Ramos (cell line): Measurements from ENCODE around the gene LCN12.

Source experiments
- in situ Hi-C: fragments of 300-500 bp; cut with MboI; formaldehyde crosslinking; loops from one replicate; pipeline ENCODE4 v1.14.3; 2022; ENCODE audit warnings: low sequenced_read_pairs; ENCODE audit not compliant: unreplicated experiment

LCN12 gene

DNA sequence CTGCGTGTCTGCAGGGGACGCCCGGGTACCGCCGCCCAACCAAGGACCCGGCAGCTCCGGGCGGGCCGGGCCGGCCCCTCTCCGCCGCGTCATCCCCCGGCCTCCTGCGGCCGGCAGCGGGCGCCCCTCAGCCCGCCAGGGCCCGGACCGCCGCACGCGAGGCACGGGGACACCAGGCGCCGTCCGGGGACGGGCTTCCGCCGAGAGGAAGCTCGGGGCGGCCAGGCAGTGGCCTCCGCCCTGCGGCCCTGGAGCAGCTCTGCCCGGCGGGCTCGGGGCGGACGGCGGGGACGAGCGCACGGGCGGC is 7.9 kb upstream of the LCN12 start:
- in situ Hi-C loops, result no loop called here

DNA sequence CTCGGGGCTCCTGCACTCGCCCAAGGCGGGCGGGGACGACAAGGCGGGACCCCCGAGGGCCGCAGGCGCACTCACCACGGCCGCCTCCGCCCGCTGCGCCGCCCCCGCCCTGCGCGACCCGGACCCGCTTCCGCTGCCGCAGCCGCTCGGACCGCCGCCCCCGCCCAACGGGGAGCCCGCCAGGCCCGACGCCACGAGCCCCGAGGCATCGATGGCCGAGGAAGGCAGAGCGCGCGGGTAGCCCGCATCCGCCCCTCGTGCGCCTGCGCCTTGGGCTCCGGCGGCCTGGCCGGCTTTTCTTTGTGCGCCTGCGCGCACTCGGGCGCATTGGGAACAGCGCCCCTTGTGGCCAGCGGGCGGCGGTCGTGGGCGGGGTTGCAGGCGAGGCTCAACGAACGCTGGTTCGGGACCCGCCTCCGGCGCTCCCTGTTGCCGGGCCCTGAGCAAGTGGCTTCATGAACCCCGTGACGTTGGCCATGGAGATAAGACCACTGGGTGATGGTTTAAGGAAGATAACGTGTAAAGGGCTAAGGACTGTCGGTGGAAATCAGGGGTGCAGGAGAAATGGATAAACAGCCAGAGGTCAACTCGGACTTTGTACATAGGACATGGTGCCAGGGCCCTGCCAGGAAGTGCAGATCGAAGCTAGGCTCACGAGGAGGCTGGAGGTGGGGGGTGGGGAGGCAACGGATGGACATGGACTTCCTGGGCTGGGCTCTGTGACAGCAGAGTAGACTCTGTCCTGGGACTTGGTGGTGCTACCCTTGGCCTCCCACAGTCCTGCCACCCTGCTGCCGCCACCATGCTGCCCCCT is 7.3 kb upstream of the LCN12 start, which contains the start of the genes C8G and FBXW5:
Gene C8G, plus strand, starts transcription at position 725 of the 814 bp plus-strand sequence. Its CDS starts 78 bp downstream, at position 803.
Gene FBXW5, minus strand, starts transcription at position 220 of the 814 bp plus-strand sequence. CDS start 655 bp downstream, outside the sequence.
- in situ Hi-C loops, result no loop called here

DNA sequence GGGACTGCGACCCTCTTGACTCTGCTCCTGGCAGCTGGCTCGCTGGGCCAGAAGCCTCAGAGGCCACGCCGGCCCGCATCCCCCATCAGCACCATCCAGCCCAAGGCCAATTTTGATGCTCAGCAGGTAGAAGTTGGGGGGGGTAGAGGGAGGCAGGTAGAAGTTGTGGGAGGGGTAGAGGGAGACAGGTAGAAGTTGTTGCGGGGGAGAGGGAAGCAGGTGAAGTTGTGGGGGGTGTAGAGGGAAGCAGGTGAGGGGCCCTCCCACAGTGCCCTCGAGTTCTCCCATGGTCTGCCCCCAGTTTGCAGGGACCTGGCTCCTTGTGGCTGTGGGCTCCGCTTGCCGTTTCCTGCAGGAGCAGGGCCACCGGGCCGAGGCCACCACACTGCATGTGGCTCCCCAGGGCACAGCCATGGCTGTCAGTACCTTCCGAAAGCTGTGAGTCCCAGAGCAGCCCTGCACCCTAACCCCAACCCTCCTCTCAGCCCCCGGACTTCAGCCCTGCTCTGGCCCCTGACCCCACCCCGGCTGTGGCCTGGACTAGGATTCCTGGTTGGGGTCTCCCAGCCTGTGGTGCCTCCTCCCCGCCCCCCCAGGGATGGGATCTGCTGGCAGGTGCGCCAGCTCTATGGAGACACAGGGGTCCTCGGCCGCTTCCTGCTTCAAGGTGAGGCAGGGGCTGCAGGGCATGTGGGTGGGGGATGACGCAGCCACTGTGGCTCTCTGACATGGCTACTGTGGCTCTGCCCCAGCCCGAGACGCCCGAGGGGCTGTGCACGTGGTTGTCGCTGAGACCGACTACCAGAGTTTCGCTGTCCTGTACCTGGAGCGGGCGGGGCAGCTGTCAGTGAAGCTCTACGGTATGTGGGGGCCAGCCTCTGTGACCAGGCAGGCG is 6.5 kb upstream of the LCN12 start:
- in situ Hi-C loops, result no loop called here

DNA sequence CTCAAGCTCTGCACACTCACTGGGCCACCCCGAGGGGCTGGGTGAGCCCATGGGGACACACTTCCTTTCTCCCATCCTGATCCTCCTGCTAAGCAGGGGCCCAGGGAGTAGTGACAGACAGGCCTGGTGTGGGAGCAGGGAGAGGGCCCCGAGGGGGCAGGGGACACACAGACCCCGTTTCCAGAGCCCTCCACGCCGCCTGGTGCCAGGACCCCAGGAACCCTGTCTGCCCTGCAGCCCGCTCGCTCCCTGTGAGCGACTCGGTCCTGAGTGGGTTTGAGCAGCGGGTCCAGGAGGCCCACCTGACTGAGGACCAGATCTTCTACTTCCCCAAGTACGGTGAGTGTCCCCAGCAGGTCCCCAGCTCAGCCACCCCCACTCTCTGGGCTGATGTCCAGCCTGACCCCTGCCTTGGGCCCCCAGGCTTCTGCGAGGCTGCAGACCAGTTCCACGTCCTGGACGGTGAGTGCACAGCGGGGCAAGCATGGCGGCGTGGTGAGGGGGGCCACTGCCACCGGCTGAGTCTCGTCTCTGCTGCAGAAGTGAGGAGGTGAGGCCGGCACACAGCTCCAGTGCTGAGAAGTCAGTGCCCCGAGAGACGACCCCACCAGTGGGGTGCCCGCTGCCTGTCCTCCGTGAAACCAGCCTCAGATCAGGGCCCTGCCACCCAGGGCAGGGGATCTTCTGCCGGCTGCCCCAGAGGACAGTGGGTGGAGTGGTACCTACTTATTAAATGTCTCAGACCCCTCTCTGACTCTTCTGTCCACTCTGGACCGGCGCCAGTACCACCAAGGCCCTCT is 5.6 kb upstream of the LCN12 start:
- in situ Hi-C loops, result no loop called here

DNA sequence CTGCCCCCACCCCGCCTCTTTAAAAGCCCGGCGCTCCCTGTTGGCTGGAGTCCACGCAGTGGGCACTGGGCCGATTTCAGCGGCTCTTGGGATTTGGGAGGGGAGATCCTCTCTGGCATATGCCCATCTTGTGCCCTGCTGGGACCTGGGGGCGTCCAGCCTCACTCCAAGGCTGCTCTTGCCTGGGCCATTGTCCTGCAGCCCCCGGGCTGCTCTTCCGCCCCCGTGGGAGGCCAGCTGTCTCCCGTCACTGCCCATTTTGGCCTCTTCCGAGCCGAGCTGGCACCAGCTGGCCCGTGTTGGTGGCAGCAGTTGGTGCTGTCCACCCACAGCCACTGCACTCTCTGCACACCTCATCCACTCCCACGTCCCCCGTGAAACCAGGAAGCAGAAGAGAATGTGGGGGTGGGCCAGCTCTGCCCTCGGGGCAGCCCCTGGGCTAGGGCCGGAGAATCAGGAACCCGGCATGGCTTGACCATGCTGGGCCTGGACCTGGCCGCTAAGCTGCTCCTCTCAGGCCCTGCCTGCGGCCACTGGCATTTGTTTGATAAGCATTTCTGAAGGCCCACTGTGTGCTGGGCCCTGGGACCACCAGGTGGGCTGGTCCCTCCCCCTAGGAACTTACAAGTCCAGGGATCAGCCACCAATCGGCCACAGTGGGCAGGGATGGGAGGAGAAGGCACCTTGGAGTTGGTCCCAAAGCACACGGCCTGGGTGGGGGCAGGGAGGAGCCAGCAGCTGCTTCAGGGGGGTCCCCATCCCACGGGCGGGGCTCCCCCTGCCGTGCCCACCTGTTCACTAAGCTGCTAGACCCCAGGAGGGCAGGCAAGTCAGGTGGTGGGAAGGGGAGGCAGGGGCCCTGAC is 4.8 kb upstream of the LCN12 start:
- in situ Hi-C loops, result no loop called here

DNA sequence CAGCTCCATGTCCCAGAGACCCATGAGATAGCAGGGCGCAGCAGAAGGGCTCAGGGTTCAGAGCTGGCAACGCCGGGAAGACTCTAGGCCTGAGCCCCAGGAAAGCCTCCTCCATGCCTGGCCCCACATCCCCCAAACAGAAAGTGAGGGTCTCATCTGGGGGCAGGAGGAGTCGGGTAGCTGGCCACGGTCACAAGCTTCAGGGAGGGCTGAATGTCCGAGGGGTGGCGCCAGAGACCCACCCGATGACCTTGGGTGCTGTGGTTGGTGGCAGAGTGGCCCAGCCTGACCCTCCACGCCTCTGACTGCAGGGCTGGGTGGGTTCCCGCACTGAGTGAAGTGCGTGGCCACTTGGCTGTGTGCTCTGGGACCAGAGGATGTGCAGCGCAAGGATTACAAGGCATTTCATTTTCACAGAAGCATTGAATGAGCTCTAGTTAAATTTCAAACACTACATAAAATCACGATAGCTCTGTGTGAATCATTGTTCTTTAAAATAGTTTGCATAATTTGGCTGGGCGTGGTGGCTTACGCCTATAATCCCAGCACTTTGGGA is 4.0 kb upstream of the LCN12 start:
- in situ Hi-C loops, result no loop called here

DNA sequence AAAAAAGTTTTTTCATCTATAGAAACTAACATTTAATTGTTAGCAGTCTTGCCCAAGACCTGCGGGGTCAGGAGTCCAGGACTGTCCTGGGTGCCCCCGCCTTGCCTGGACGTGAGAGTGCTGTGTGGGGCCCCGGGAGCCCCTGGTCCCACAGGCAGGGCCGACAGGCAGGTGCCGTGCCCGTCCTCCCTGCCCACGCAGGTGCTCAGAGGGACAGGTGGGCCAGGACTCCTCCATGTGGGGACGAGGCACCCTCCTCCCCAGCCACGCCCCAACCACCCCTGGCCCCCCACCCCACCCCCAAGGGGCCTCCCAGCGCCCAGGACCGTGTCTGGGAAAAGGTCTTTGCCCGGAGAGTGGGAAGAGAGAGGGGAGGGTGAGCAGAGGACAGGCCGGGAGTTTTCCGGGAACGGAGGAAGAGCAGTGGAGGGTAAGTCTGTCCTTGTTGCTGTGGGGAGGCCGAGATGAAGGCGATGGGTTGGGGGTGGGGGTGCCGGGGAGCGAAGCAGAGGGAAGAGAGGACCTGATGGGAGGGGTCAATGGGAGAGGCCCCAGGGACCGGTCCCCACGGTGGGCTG is 2.7 kb upstream of the LCN12 start:
- in situ Hi-C loops, result no loop called here

DNA sequence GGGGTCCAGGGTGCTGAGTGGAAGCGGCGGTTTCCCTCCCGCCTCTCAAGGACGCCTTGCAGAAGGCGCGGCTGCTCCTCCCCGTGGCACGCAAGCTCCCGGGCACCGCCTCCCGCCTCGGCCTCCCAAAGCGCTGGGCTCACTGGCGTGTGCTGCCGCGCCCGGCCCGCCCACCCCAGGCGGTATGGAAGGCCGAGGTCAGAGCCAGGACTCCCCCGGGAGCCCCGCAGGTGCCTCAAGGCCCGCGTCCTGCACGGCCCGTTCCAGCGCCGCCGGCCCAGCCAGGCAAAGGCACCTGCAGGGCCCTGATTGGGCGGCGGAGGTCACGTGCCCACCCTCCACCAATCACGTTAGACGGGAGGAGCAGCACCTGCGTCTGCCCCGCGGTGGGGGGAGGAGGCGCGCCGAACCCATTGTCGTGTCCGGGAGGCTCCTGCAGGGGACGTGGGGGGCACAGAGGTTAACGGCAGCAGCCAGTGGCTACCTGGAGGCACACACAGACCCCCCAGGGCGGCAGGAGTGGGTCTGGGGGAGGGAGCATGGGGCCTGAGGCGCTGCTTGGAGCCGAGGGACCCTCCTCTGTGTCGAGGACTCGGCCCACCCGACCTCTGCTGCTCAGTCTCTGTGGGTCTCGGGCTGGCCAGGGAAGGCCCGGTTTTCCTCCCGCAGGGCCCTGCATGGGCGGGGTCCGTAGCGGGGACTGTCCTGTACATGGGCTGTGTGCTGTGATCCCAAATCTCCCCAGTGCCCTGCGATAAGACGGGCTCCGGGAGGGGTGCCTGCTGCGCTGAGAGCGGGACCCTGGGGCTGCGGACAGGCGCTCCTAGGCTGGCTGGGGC is 2.0 kb upstream of the LCN12 start:
- in situ Hi-C loops, result loop anchor here (5.0 kb wide), 1 partner anchor 77 kb away; the partner anchor contains the start of gene ABCA2

DNA sequence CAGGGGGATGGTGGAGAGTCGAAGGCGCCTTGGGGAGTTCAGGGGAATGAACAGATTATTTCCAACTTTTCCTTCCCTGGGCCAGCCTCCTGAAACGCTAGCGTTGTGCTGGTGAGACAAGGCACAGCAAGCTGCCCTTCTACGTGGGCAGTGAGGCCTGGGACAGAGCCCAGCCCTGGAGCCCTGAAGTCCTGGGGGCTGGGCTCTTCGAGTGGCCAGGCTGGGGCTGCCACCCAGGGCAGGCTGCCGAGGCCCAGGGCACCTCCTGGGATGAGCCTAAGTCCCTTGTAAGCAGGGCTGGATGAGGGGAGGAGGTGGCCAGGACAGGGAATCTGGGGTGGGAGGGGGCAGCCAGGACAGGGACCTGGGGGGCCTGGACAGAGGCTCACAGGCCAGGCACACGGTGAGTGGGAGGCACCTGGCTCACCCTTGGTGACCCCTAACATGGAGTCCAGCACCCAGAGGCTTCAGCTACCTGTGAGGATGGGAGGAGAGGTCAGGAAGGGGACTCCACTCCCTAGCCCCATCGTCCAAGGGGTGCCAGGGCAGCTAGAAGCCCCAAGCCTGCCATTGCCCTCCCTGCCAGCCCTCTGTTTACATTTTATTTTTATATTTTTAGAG is 1.3 kb upstream of the LCN12 start:
- in situ Hi-C loops, result loop anchor here (5.0 kb wide), 1 partner anchor 77 kb away; the partner anchor contains the start of gene ABCA2

DNA sequence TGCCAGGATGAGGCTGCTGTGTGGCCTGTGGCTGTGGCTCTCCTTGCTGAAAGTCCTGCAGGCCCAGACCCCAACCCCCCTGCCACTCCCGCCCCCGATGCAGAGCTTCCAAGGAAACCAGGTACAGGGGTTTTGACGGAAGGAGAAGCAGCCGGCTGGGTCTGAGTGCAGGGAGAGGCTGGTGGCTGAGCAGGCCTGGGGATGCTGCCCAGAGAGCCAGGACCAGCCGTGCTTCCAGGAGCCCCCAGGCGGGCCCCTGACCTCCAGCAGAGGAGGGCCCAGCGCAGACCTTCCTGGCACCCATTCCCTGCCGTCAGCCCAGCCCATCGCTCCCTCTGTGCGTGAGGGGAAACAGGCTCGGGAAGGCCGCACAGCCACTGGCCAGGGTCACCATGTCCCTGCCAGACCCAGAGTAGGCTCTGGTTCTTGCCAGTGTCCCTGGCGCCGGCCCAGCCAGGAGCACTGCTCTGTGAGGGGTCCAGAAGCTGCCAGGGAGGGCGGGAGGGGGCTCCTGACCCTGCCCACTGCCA is 313 bp downstream of the LCN12 start:
- in situ Hi-C loops, result loop anchor here (5.0 kb wide), 1 partner anchor 75 kb away; the partner anchor contains the start of gene ABCA2

DNA sequence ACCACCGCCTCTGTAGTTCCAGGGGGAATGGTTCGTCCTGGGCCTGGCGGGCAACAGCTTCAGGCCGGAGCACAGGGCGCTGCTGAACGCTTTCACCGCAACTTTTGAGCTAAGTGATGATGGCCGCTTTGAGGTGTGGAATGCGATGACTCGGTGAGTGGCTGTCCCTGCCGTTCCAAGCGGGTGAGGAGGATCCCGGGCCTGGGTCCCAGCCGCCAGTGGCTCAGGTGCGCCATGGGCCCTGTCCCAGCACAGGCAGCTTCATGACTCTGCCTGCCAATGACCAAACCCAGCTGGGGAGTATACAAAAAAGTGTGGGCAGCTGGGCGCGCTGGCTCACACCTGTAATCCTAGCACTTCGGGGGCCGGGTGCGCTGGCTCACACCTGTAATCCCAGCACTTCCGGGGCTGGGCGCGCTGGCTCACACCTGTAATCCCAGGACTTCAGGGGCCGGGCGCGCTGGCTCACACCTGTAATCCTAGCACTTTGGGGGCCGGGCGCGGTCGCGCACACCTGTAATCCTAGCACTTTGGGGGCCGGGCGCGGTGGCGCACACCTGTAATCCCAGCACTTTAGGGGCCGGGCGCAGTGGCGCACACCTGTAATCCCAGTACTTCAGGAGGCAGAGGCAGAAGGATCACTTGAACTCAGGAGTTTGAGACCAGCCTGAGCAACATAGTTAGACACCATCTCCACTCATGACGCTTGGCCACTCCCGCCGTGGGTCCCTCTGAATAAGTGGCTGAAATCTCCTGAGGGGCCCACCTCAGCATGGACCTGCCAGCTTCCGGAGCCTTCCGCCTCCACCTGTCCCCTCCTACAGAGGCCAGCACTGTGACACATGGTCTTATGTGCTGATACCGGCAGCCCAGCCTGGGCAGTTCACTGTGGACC is 1.1 kb downstream of the LCN12 start:
- in situ Hi-C loops, result loop anchor here (5.0 kb wide), 1 partner anchor 74 kb away; the partner anchor contains the start of gene ABCA2

DNA sequence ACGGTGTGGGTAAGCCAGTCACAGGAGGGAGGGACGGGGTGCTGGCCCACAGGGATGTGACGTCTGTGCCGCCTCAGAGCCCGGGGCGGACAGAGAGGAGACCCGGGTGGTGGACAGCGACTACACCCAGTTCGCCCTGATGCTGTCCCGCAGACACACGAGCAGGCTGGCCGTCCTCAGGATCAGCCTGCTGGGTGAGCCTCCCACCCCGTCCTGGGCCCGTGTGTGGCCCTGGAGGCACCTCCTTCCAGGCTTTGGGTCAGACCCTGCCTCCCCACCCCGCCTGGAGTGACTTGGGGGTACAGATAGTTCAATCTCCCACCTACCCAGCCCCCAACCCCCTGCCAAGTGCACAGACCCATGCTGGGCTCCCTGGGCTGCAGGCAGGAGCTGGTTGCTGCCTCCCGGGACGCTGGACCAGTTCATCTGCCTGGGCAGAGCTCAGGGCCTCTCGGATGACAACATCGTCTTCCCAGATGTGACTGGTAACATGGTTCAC is 1.7 kb downstream of the LCN12 start:
- in situ Hi-C loops, result loop anchor here (5.0 kb wide), 1 partner anchor 73 kb away; the partner anchor contains the start of gene ABCA2

DNA sequence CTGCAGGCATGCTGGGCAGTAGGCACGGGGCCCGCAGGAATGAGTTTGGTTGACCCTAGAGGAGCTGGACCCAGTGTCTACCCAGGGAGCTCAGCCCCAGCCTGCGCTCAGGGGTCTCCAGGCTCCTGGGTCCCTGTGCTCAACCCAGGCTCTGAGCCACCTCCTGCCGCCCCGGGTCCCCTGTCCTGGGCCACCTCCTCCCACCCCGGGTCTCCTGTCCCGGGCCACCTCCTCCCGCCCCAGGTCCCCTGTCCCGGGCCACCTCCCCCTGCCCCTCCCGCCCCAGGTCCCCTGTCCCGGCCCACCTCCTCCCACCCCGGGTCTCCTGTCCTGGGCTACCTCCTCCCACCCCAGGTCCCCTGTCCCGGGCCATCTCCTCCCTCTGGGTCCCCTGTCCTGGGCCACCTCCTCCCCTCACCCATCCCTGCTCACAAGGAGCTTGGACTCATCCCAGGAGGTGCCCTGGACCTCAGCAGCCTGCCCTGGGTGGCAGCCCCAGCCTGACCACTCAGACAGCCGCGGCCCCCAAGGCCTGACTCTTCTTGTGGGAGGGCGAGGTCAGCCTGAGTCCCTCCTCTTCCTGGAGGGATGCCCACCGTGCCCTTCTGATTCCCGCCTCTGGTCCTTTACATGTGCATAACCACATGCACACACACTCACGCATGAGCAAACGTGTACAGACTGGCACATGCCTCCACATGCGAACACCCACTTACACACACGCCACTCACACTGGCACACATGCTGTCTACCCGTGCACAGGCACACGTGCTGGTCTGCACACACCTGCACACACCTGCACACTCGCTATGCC is 2.4 kb downstream of the LCN12 start:
- in situ Hi-C loops, result loop anchor here (5.0 kb wide), 1 partner anchor 73 kb away; the partner anchor contains the start of gene ABCA2

DNA sequence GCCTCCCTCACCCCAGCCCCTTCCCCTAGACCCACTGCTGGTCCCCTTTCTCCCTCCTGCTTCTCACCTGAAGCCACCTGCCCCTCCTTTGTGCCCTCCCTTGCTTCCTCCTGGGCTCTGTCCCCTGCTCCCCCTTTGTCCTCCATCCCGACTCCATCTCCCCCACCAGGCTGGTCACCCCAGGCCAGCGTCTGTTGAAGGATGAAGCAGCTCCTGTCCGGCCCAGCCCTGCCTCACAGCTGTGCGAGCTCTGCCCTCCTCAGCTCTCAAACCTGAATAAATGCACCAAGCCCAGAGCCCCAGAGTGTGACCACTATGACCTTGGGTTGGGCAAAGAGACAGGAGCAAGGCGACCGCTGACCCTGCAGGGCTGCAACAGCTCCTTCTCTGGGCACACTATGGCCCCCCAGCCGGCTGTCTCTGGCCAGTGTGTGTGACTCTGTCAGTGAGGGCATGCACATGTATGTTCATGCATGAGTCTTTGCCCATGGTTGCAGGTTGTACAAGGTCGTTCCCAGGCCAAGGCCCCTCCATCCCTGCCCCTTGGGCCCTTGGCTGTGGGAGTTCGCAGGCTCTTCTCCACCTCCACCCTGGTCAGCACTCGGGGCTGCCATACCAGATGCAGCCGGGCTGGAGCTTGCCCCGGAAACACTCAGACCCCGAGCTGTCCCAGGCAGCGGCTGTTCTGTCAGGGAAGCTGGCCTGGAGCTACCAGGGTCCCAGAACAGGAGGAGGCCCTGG is 3.3 kb downstream of the LCN12 start:
- in situ Hi-C loops, result no loop called here
